ENCODE results near the gene SDF4.

- TF ChIP-seq CTCF (IDR thresholded peaks at IDR 0.05) (peak in 2 of 6 experiments; percentile 7 to 22), POLR2AphosphoS5 (IDR thresholded peaks at IDR 0.05) (peak; percentile 73 to 85), POLR2A (IDR thresholded peaks at IDR 0.05) (peak in 3 of 4 donors; percentile 42 to 83 (median 53)), EP300 (IDR thresholded peaks at IDR 0.05) (no peak)
Measured at GRCh38 chr1:1231400-1232207, at the start of gene SDF4.

Data from upper lobe of left lung (tissue), 4 donors.